GM10248 (cell line): ENCODE results near the gene PLA2G6.

Experiments used
- CTCF ChIA-PET: fragments of 300-600 bp; sonication (Branson Sonifier 250); formaldehyde crosslinking; extraction: SDS; loops from one replicate; lab custom pipeline; 2021; ENCODE audit warnings: antibody characterized with exemption; lab: Yijun Ruan, JAX
- POLR2A ChIA-PET: fragments of 350-650 bp; sonication (Branson Sonifier 250); formaldehyde crosslinking; extraction: SDS; loops from one replicate; lab custom pipeline; 2020; ENCODE audit warnings: antibody characterized with exemption; lab: Yijun Ruan, JAX
- DNase-seq: peaks from one replicate; pipeline ENCODE4 v3.0.0; 2012; ENCODE audit errors: extremely low spot score
- TF ChIP-seq, protein P1 (sequence below): IDR thresholded peaks from 2 replicates; pipeline ENCODE4 v1.5.1; 2012; ENCODE audit warnings: mild to moderate bottlenecking, low read depth; ENCODE audit errors: extremely low read depth, missing control alignments, control extremely low read depth

The PLA2G6 gene

DNA sequence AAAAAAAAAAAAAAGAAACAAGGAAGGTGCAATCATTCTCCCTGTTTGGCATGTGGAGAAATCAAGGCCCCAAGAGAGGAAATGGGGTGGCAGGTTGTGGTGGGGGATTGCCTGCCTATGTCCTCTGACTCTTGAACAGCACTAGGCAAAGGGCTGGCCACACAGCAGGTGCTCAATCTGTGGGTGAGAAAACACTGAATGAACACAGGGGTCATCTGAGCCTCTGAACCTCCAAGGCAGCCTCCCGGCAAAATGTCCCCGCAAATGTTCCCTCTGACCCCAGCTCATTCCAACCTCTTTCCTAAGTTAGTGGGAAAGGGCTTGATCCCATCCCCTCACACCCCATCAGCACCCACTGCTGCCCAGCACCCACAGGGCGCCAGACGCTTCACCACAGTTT, 4.6 kb downstream of the PLA2G6 start:
- TF ChIP-seq, protein P1, sequence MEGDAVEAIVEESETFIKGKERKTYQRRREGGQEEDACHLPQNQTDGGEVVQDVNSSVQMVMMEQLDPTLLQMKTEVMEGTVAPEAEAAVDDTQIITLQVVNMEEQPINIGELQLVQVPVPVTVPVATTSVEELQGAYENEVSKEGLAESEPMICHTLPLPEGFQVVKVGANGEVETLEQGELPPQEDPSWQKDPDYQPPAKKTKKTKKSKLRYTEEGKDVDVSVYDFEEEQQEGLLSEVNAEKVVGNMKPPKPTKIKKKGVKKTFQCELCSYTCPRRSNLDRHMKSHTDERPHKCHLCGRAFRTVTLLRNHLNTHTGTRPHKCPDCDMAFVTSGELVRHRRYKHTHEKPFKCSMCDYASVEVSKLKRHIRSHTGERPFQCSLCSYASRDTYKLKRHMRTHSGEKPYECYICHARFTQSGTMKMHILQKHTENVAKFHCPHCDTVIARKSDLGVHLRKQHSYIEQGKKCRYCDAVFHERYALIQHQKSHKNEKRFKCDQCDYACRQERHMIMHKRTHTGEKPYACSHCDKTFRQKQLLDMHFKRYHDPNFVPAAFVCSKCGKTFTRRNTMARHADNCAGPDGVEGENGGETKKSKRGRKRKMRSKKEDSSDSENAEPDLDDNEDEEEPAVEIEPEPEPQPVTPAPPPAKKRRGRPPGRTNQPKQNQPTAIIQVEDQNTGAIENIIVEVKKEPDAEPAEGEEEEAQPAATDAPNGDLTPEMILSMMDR = no peak
- ChIA-PET CTCF (interaction anchor here (1.3 kb wide), 1 partner anchor 26 kb away, joined by 3 read pairs; no protein-coding TSS in a partner anchor), POLR2A (no interaction called here)
- DNase-seq = no peak

DNA sequence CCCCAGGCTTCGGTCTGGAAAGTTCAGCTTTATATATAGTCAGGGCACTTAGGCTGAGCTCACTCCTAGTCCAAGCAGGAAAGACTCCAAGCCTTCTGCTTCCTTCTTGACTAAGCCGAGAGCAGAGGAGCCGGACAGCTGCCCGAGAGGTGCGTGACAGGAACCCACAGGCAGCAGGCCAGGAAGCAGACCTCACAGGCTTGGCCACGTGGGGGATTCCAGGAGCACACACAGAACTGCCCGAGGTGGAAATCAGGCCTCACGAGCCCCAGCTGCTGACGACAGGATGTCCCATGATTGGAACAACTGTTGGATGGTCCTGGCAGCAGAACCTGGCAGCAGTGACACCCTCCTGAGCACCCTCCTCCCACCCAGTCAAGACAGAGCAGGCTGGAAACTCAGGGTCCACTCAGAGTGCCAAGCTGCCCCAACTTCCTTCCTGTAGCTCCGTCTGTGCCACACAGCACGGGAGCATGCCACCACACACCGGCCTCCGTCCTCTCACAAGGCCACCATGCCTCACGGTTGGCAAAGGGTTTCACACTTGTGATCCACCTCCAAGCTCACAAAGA, 5.4 kb downstream of the PLA2G6 start:
- ChIA-PET POLR2A (interaction anchor here (0.6 kb wide), 1 partner anchor 40 kb away, joined by 4 read pairs; no protein-coding TSS in a partner anchor), CTCF (interaction anchor here (0.8 to 1.4 kb wide), 4 partner anchors 10 to 62 kb away, joined by 3 to 4 read pairs (median 3); no protein-coding TSS in a partner anchor)
- TF ChIP-seq, protein P1 = no peak
- DNase-seq = peak; percentile 50

DNA sequence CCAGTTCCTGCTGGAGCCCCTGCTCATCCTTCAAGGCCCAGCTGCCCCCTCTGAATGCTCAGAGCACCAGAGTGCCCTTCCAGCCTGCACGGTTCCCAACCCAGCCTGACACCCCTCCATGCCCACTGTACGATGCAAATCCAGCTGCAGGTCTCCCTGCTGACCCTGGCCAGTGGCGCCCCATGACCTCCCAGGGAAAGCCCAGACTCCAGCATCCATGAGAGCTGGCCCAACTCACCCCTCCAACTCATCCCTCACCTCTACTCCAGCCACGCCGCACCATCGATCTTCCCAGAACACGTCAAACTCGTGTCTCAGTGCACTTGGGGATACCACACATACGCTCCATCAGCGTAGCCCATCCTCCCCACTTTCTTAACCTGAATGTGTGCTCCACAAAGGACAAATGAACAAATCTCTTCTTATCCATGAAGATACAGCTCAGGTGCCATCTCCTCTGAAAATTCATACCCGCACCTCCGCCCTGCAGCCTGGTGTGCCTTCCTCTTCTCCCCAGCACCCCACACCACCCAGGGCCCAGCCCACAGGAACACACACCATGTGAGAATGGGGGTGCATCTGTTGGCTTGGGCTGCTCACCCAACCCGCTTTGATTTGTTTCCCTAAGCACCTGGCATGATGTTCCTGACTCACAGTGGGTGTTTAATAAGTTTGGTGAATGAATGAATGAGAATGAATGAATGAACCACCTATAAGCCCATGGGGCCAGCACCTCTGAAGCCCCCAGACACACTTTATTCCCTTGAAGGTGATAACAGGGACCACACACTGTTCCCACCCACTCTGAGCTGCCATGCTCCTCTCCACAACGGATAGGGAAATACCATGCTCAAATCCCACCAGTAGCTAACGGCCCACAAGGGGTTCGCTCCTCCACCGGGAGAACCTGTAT, 6.2 kb downstream of the PLA2G6 start:
- ChIA-PET CTCF (interaction anchor here (0.8 to 1.9 kb wide), 5 partner anchors 9 to 123 kb away, joined by 3 to 6 read pairs (median 3); no protein-coding TSS in a partner anchor), POLR2A (no interaction called here)
- TF ChIP-seq, protein P1 = no peak
- DNase-seq = no peak

DNA sequence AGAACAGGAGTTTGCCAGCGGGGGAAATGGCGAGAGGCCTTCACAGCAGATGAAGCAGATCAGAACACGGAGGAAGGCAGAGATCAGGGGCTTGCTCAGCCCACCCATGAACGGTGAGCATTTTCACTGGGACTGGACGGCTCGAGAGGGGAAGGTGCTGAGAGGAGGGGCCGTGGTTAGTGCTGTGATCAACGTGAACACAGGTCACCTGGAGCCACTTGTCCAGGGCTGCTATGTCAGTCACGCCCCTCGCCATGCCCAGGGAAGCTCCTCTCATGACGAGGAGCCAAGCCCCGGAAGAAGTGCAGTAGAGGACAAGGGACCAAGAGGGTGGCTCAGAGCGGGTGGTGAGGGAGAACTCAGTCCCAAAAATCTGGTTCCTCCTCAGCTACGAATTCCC, 7.0 kb downstream of the PLA2G6 start:
- POLR2A ChIA-PET = no interaction called here
- CTCF ChIA-PET = interaction anchor here (1.9 kb wide), 1 partner anchor 122 kb away, joined by 6 read pairs; no protein-coding TSS in a partner anchor
- no peak for DNase-seq
- TF ChIP-seq, protein P1 = no peak

DNA sequence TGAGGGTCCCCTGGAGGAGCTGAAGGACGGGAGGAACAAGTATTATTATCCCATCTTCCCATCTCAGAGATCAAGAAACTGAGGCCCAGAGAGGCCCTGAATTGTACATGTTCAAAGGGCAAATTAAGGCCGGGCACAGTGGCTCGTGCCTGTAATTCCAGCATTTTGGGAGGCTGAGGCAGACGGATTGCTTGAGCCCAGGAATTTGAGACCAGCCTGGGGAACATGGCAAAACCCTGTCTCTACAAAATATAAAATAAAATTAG, 8.1 kb downstream of the PLA2G6 start:
- POLR2A ChIA-PET = no interaction called here
- DNase-seq = no peak
- TF ChIP-seq, protein P1 = no peak
- CTCF ChIA-PET = interaction anchor here (1.5 kb wide), 1 partner anchor 59 kb away, joined by 5 read pairs; no protein-coding TSS in a partner anchor

DNA sequence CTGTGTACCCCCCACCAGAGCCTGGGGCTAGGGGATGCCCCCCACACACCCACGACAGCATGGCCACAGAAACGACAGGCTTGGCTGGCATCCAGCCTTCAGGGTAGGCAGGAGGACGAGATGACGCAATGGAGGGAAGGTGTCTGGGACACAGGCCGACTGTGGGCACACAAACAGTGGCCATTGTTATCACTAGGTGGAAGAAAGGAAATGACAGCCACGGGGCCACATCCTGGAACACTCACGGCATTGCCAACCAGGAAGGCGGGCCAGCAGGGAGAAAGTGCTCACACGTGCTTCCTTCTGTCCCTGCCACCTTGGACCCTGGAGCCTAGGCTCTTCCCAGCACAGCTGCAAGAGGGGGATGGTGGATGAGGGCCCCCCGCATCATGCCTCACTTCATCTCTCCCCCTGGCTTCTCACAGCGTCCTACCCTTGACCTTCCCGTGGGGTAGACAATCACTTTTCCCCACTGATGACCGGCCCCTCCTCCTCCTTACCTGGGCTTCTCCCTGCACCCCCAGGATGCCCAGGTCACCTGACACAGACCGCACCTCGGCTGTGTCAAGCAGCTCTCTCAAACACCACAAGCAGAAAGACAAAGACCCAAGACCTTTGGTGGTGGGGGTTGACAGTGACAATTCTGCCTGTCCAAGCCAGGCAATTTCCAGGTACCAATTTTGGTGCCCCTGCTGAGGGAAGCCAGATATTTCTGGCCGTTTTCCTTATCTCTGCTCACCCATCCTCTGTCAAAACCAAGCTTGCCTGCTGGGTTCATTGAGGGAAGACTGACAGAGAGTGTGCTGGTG, 8.6 kb downstream of the PLA2G6 start:
- ChIA-PET CTCF (interaction anchor here (1.5 kb wide), 1 partner anchor 58 kb away, joined by 5 read pairs; no protein-coding TSS in a partner anchor), POLR2A (no interaction called here)
- DNase-seq = no peak
- TF ChIP-seq, protein P1 = no peak
